T-cell (primary cell): ENCODE measurements around the gene ATRN. TPM values are rescaled to one million over a fixed set of nuclear protein-coding genes. Genes with fewer than 3 reads are reported as not detected.

Experiments
- ATAC-seq, 4 experiments: fragments of 200-7000 bp in 3 of 4; fragments of 150-1000 bp in 1 of 4; cut with Tn5 transposase; replicated peaks in 1 of 4; 1 replicate in 3 of 4; 2 replicates in 1 of 4; pipeline ENCODE4 v1.10.0; 2021; ENCODE audit warnings: moderate library complexity in 3 of 4, mild to moderate bottlenecking in 2 of 4, moderate number of reproducible peaks in 1 of 4
- CTCF ChIA-PET, 2 donors: fragments of 300-600 bp; sonication (Branson Sonifier 250); formaldehyde crosslinking; loops; one replicate each; lab custom pipeline; 2022; ENCODE audit warnings: antibody characterized with exemption in 2 of 2; lab: Charles Lee
- POLR2A ChIA-PET, 2 donors: fragments of 300-600 bp; sonication (Branson Sonifier 250); formaldehyde crosslinking; loops; one replicate each; lab custom pipeline; 2022; ENCODE audit warnings: antibody characterized with exemption in 2 of 2; lab: Charles Lee
- DNase-seq, 35 experiments: peaks; one replicate each; pipeline versions ENCODE4 v3.0.0 to v3.0.0-alpha.2; 2013 to 2023
- H3K27ac ChIP-seq: one replicate; pipeline ENCODE4 v1.5.1; 2013; ENCODE audit warnings: low read length
- H3K27me3 ChIP-seq, 2 experiments: replicated peaks in 1 of 2; 1 replicate in 1 of 2; 2 replicates in 1 of 2; pipeline versions ENCODE4 v1.6.1 to v1.7.0; 2013; ENCODE audit warnings: low read length in 1 of 2, mixed read lengths in 1 of 2; ENCODE audit not compliant: control insufficient read depth in 2 of 2, insufficient read depth in 2 of 2; ENCODE audit errors: extremely low read depth in 1 of 2
- H3K36me3 ChIP-seq, 2 donors: 1 replicate in 1 of 2; 2 replicates in 1 of 2; pipeline versions ENCODE4 v1.6.1 to v1.7.0; 2013; ENCODE audit warnings: low read length in 1 of 2; ENCODE audit not compliant: control insufficient read depth in 2 of 2, insufficient read depth in 1 of 2; ENCODE audit errors: extremely low read depth in 1 of 2
- H3K4me1 ChIP-seq, 2 experiments: 1 replicate in 1 of 2; 2 replicates in 1 of 2; pipeline versions ENCODE4 v1.6.1 to v1.7.0; 2013; ENCODE audit warnings: low read length in 2 of 2, mixed read lengths in 1 of 2; ENCODE audit not compliant: insufficient read depth in 2 of 2, control insufficient read depth in 1 of 2; ENCODE audit errors: extremely low read depth in 1 of 2
- H3K4me3 ChIP-seq, 2 donors: 1 replicate in 1 of 2; 2 replicates in 1 of 2; pipeline versions ENCODE4 v1.5.1 to v1.7.0; 2013; ENCODE audit warnings: mild to moderate bottlenecking in 2 of 2, low read length in 1 of 2, moderate library complexity in 1 of 2; ENCODE audit not compliant: control insufficient read depth in 1 of 2; ENCODE audit errors: extremely low read depth in 1 of 2
- H3K9me3 ChIP-seq: 2 replicates; pipeline ENCODE4 v1.7.0; 2013
- H3K27ac Mint-ChIP-seq, 2 donors: one replicate each; pipeline ENCODE4 v1.8.0; 2020 to 2021; ENCODE audit warnings: mild to moderate bottlenecking in 2 of 2, mixed read lengths in 2 of 2
- H3K27me3 Mint-ChIP-seq, 2 donors: one replicate each; pipeline ENCODE4 v1.8.0; 2021 to 2022; ENCODE audit warnings: mixed read lengths in 2 of 2
- H3K36me3 Mint-ChIP-seq: one replicate; pipeline ENCODE4 v1.8.0; 2021; ENCODE audit warnings: mixed read lengths
- H3K4me1 Mint-ChIP-seq, 3 donors: one replicate each; pipeline ENCODE4 v1.8.0; 2020 to 2022; ENCODE audit warnings: mixed read lengths in 3 of 3, mild to moderate bottlenecking in 1 of 3
- H3K4me3 Mint-ChIP-seq, 3 donors: one replicate each; pipeline ENCODE4 v1.8.0; 2020 to 2022; ENCODE audit warnings: mild to moderate bottlenecking in 3 of 3, mixed read lengths in 3 of 3, moderate library complexity in 3 of 3
- H3K9me3 Mint-ChIP-seq, 3 donors: one replicate each; pipeline ENCODE4 v1.8.0; 2020 to 2022; ENCODE audit warnings: mixed read lengths in 3 of 3
- WGBS: methylation state at CpG from one replicate; pipeline ENCODE4 v1.1.5; 2013; ENCODE audit warnings: missing lambda C conversion rate; ENCODE audit not compliant: insufficient coverage; 5-methylcytosine and 5-hydroxymethylcytosine counted together
- total RNA-seq, 35 experiments: library from RNA in 6 of 35; stranded (reverse) in 6 of 35; fragments of 120-200 nt in 1 of 35; gene quantifications; one replicate each; pipeline versions ENCODE4 v1.2.1 to v1.2.4 and lab custom pipeline; 2013 to 2026

ATRN gene
- total RNA-seq, 5 donors from 2014 or later (not counting 1 experiment from before 2014, with no cell fraction given): 13.6 to 15.8 (median 13.7) TPM

DNA sequence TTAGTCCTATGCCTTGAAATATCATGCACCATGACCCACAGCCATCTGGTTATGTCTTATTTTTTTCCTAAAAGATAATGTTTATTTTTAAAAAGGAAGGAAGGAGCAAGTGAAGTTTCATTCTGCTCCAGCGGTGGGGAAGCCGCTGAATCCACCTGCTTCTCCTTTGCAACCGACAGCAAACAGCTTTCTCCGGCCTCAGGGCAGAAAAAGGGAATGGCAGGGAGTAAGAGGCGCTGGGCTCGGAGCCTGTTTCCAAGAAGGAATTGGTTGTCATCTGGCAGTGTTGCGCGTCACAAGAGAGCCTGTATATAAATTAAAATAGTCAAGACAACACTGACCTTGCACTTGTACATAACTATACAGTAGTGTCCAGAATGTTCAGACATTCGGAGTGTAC, 178.1 kb downstream of the ATRN start:
- peaks cover 0 to 9% of the 10 kb centered on the region in 2 experiments for H3K4me1 ChIP-seq
- H3K4me1 Mint-ChIP-seq: peaks cover 0 to 12% (median 4%) of the 10 kb centered on the region in 3 donors
- H3K4me3 ChIP-seq: no peak overlapping the region
- H3K36me3 ChIP-seq: peaks cover 9 to 26% of the 10 kb centered on the region in 2 donors
- ATAC-seq (no peak), DNase-seq (no peak)
- CTCF ChIA-PET: no interaction called here
- H3K9me3 ChIP-seq: no peaks in the 10 kb centered on the region
- H3K27ac ChIP-seq: no peak overlapping the region
- 98% methylated on average over 5 of the region's 9 CpGs for WGBS
- POLR2A ChIA-PET: no interaction called here
- H3K27me3 Mint-ChIP-seq: no peaks in the 10 kb centered on the region
- peaks cover 5 to 14% (median 5%) of the 10 kb centered on the region in 3 donors for H3K9me3 Mint-ChIP-seq
- no peaks in the 10 kb centered on the region for H3K27me3 ChIP-seq
- peaks cover 50% of the 10 kb centered on the region for H3K36me3 Mint-ChIP-seq
- no peak overlapping the region for H3K4me3 Mint-ChIP-seq
- H3K27ac Mint-ChIP-seq: no peak overlapping the region

DNA sequence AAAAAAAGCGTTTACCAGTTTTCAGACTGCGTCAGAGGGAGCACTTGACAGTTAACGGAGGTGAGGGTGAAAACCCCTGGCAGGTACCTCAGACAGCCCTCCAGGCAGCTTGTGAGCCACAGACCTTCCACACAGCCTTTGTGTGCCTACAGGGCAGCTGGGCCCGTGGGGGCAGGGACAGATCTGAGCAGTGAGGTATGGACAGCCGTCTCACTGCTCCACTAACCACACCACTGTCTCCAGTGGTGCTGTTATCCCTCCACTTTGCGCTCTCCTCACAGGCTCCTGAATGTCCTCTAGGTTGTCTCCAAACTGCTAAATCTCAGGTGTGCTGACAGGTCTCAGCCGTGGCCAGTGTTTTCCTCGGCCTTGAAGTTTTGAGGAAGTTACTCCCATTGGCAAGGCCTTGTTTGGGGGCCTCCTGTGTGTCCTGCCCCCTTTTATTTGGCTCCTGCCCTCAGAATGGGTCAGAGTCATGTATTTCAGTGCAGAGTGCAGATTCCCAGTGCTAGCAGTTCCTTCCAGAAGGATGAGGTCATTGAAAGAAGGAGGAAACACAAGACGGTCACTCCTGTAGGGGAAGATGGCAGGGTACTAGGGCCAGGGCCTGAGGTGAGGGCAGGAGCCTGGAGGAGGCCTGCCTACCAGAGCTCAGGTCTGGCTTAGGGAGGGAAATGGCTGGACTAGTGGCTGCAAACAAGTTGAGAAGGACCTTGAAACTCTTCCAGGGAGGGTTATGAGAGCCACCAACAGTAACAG, 180.6 kb downstream of the ATRN start:
- Mint-ChIP-seq H3K27ac (no peak overlapping the region), H3K4me1 (peaks cover 0 to 12% (median 4%) of the 10 kb centered on the region in 3 donors), H3K4me3 (no peak overlapping the region), H3K27me3 (no peaks in the 10 kb centered on the region), H3K9me3 (peaks cover 5 to 14% (median 5%) of the 10 kb centered on the region in 3 donors), H3K36me3 (peaks cover 35% of the 10 kb centered on the region)
- ATAC-seq: no peak
- Histone ChIP-seq H3K4me1 (peaks cover 0 to 9% of the 10 kb centered on the region in 2 experiments), H3K27ac (no peak overlapping the region), H3K9me3 (no peaks in the 10 kb centered on the region), H3K36me3 (peaks cover 0 to 10% of the 10 kb centered on the region in 2 donors), H3K27me3 (peaks cover 0 to 4% of the 10 kb centered on the region in 2 experiments), H3K4me3 (no peak overlapping the region)
- 85% methylated on average over 9 of the region's 9 CpGs for WGBS
- ChIA-PET CTCF (no interaction called here), POLR2A (no interaction called here)
- DNase-seq: no peak

DNA sequence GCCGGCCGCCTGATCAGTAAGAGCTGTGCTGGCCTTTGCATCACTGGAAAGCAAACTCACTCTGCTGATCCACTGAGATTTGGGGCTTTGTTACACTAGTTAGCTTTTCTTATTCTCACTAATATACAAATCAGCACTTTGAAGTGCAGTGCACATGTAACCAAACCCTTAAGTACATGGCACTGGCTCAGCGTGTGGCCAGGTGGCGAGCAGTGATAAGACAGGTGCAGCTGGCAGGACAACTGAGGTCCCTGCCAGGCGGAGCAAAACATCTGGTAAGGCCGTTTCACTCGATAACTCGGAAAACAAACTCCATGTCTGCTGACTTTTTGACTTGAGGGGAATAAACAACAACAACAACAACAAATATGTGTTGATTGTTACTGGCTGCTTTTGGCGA, 181.4 kb downstream of the ATRN start:
- peak overlapping the region in 1 of 2 donors; percentile 24 for H3K27ac Mint-ChIP-seq
- peaks cover 29% of the 10 kb centered on the region for H3K36me3 Mint-ChIP-seq
- H3K4me3 Mint-ChIP-seq: no peak overlapping the region
- WGBS: 90% methylated on average over 5 of the region's 9 CpGs
- ChIA-PET POLR2A (no interaction called here), CTCF (no interaction called here)
- Histone ChIP-seq H3K27ac (no peak overlapping the region), H3K27me3 (peaks cover 0 to 5% of the 10 kb centered on the region in 2 experiments), H3K9me3 (no peaks in the 10 kb centered on the region), H3K4me3 (no peak overlapping the region), H3K36me3 (peaks cover 0 to 5% of the 10 kb centered on the region in 2 donors), H3K4me1 (peaks cover 0 to 9% of the 10 kb centered on the region in 2 experiments)
- ATAC-seq (no peak), DNase-seq (no peak)
- H3K27me3 Mint-ChIP-seq: peaks cover 0 to 1% of the 10 kb centered on the region in 2 donors
- H3K9me3 Mint-ChIP-seq: peaks cover 5 to 14% (median 5%) of the 10 kb centered on the region in 3 donors
- H3K4me1 Mint-ChIP-seq: peaks cover 0 to 12% (median 4%) of the 10 kb centered on the region in 3 donors

DNA sequence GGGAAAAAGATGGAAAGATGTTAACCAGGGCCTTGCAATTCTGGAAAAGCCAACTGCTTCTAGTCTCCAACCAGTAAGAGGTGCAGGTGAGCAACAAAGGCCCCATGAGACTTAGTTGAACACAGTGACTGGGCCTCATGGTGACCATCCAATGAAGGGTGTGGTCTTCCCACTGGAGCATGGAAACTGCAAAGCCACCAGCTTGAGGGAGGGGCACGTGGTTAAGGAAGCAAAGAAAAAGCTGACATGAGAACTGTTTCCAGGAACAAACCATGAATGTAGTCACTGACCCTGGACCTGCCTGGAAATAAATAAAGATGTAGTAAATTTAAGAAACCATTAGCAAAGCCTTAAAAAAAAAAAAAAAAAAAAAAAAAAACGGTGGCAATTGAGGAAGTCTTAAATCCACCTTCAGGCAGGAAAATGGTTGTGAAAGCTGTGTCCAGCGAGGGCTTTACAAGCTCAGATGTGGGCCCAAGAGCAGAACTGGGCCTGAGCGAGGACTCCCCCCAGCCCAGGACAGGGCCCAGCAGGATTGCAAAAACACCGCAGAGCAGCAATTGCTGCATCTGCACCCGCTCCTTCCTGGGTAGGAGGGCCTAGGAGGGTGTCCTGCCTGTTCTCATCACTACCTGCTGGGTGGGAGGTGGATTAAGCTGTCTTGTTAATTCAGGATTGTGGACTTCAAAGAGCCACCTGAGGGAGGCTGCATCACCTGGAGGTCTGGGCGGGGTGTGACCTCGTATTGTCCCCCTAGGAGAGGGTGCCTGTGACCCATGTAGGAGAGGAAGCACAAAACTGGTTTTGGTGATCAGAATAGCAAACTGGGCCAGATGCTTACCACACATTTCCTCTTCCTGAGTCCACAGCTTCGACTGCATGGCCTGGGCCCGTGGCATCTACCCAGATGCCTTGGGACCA, 182.1 kb downstream of the ATRN start:
- POLR2A ChIA-PET: no interaction called here
- H3K4me3 Mint-ChIP-seq: no peak overlapping the region
- H3K27me3 Mint-ChIP-seq: peaks cover 0 to 8% of the 10 kb centered on the region in 2 donors
- peaks cover 5 to 14% (median 5%) of the 10 kb centered on the region in 3 donors for H3K9me3 Mint-ChIP-seq
- Histone ChIP-seq H3K4me3 (no peak overlapping the region), H3K4me1 (peaks cover 0 to 9% of the 10 kb centered on the region in 2 experiments), H3K36me3 (peaks cover 0 to 5% of the 10 kb centered on the region in 2 donors), H3K27me3 (peaks cover 0 to 10% of the 10 kb centered on the region in 2 experiments), H3K27ac (no peak overlapping the region), H3K9me3 (no peaks in the 10 kb centered on the region)
- peaks cover 0 to 12% (median 4%) of the 10 kb centered on the region in 3 donors for H3K4me1 Mint-ChIP-seq
- H3K36me3 Mint-ChIP-seq: peaks cover 25% of the 10 kb centered on the region
- CTCF ChIA-PET: no interaction called here
- ATAC-seq (no peak), DNase-seq (no peak)
- H3K27ac Mint-ChIP-seq: peak overlapping the region in 1 of 2 donors; percentile 24
- 86% methylated on average over 3 of the region's 10 CpGs for WGBS

DNA sequence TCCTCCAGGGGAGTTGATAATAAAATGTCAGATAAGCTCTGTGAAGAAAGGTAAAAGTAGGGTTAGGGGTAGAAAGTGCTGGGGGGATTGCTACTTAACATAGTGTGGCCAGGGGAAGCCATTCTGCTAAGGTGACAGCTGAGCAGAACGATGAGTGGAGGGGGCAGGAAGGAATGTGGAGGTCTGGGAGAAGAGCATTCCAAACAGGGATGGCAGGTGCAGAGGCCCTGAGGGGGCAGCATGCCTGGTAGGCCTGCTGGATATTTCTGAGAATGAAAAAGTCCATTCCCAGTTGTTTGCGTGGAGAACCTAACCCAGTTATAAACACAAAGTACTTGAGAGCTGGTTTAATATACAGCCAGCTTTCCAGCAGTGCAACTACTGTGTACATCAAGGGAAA, 183.1 kb downstream of the ATRN start:
- no peak overlapping the region for H3K4me3 Mint-ChIP-seq
- WGBS: 83% methylated on average over 2 of the region's 2 CpGs
- no peak overlapping the region for H3K27ac ChIP-seq
- no peaks in the 10 kb centered on the region for H3K9me3 ChIP-seq
- DNase-seq (no peak), ATAC-seq (no peak)
- peaks cover 3 to 16% of the 10 kb centered on the region in 2 donors for H3K27me3 Mint-ChIP-seq
- peaks cover 0 to 20% of the 10 kb centered on the region in 2 experiments for H3K27me3 ChIP-seq
- H3K9me3 Mint-ChIP-seq: peaks cover 5 to 14% (median 5%) of the 10 kb centered on the region in 3 donors
- H3K27ac Mint-ChIP-seq: no peak overlapping the region
- peaks cover 17% of the 10 kb centered on the region for H3K36me3 Mint-ChIP-seq
- H3K4me1 ChIP-seq: peaks cover 0 to 9% of the 10 kb centered on the region in 2 experiments
- CTCF ChIA-PET: no interaction called here
- H3K4me1 Mint-ChIP-seq: peaks cover 0 to 15% (median 7%) of the 10 kb centered on the region in 3 donors
- H3K36me3 ChIP-seq: peaks cover 0 to 1% of the 10 kb centered on the region in 2 donors
- no peak overlapping the region for H3K4me3 ChIP-seq
- POLR2A ChIA-PET: no interaction called here
